GM21360 (cell line): ENCODE results near the gene HTRA2.
"Not testable (repeated sequence)": the region's sequence is repeated elsewhere in the genome, so short reads cannot be mapped to it uniquely, and the experiment has no call there.

Source experiments
- ATAC-seq: cut with Tn5 transposase; IDR thresholded peaks from one replicate; pipeline ENCODE4 v1.9.1; 2021; ENCODE audit warnings: mild to moderate bottlenecking, moderate library complexity; ENCODE audit not compliant: unreplicated experiment

The HTRA2 gene

GRCh38 chr2:74556831-74557370, 27.2 kb downstream of the HTRA2 start:
- no peak for ATAC-seq

GRCh38 chr2:74558284-74559230, 28.8 kb downstream of the HTRA2 start:
- no peak for ATAC-seq

- ATAC-seq, result no peak
Observed at GRCh38 chr2:74559912-74560311, 30.2 kb downstream of the HTRA2 start.

GRCh38 chr2:74560591-74560990, 30.9 kb downstream of the HTRA2 start:
- ATAC-seq, result no peak

GRCh38 chr2:74561022-74561421, 31.3 kb downstream of the HTRA2 start:
- ATAC-seq, result not testable (repeated sequence)

GRCh38 chr2:74562126-74562775, 32.5 kb downstream of the HTRA2 start:
- no peak for ATAC-seq

GRCh38 chr2:74564222-74564621, 34.5 kb downstream of the HTRA2 start:
- no peak for ATAC-seq

GRCh38 chr2:74566076-74566753, 36.5 kb downstream of the HTRA2 start:
- ATAC-seq, result peak; percentile 7

- ATAC-seq, result peak; percentile 35
Observed at GRCh38 chr2:74566754-74567085, 37.0 kb downstream of the HTRA2 start.

GRCh38 chr2:74567881-74568280, 38.1 kb downstream of the HTRA2 start:
- no peak for ATAC-seq

GRCh38 chr2:74569686-74570085, 40.0 kb downstream of the HTRA2 start:
- no peak for ATAC-seq

GRCh38 chr2:74571058-74571457, 41.3 kb downstream of the HTRA2 start:
- ATAC-seq, result peak; percentile 60

GRCh38 chr2:74572178-74572925, 42.6 kb downstream of the HTRA2 start:
- no peak for ATAC-seq

GRCh38 chr2:74573747-74574562, 44.2 kb downstream of the HTRA2 start:
- peak; percentile 33 for ATAC-seq

- no peak for ATAC-seq
Observed at GRCh38 chr2:74575320-74575719, 45.6 kb downstream of the HTRA2 start.

GRCh38 chr2:74576211-74576862, 46.6 kb downstream of the HTRA2 start:
- no peak for ATAC-seq

- no peak for ATAC-seq
Observed at GRCh38 chr2:74576863-74577229, 47.1 kb downstream of the HTRA2 start.

- ATAC-seq, result no peak
Observed at GRCh38 chr2:74577448-74577847, 47.7 kb downstream of the HTRA2 start.

- ATAC-seq, result no peak
Observed at GRCh38 chr2:74578408-74578807, 48.7 kb downstream of the HTRA2 start.
